Activated CD4-positive, CD25-positive, alpha-beta regulatory T cell treated with anti-CD3 and anti-CD28 coated beads, Interleukin-2, amount 50 U/mL, for 24 hours (primary cell): ENCODE data around the gene VPS9D1.
"Not testable (repeated sequence)": the region's sequence is repeated elsewhere in the genome, so short reads cannot be mapped to it uniquely, and the experiment has no call there.

ENCODE experiments used
- ATAC-seq, 2 donors: fragments of 150-1000 bp; cut with Tn5 transposase; one replicate each; pipeline ENCODE4 v1.10.0; 2021; ENCODE audit warnings: mild to moderate bottlenecking in 1 of 2, moderate library complexity in 1 of 2

VPS9D1 gene

DNA sequence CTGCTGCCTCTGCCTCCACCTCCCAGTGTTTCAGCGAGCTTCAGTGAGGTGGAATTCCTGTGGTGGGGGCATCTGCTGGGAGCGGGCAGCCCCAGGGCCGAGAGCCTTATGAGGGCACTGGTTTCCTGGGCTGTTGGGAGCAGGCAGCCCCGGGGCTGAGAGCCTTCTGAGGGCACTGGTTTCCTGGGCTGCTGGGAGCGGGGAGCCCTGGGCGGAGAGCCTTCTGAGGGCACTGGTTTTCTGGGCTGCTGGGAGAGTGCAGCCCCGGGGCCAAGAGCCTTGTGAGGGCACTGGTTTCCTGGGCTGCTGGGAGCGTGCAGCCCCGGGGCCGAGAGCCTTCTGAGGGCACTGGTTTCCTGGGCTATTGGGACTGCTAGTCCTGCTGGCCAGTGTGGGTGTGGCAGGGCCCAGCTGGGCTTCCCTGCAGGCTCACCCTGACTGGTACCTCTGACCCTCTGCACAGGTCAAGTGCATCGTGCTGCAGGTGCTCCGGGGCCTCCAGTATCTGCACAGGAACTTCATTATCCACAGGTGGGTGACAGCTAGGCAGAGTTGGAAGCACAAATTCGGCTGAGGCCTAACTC lies 28.6 kb downstream of the VPS9D1 start:
- no peak for ATAC-seq

DNA sequence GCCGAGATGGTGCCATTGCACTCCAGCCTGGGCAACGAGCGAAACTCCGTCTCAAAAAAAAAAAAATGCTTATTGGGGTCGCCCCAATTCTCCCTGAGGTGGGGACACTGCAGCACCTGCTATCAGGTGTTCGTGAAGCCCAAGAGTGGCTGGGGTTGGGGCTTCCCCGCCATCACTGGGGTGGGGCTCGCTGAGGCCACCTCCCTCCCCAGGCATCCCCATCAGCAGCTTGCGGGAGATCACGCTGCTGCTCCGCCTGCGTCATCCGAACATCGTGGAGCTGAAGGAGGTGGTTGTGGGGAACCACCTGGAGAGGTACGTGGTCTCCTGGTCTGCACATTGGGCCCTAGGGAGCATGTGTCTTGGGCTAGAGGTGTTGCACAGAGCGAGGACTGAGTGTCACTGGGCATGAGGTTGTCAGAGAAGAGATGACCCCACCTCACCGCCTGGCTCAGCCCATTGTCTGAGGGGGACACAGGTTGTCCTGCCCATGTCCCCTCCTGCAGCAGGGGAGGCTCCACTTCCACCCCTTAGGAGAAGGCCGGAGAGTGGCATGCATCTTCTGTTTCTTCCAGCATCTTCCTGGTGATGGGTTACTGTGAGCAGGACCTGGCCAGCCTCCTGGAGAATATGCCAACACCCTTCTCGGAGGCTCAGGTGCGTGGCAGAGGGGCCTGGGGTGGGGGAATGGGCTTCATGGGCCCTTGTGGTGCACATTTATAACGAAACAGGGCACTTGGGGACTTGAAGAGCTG lies 29.3 kb downstream of the VPS9D1 start:
- no peak for ATAC-seq

DNA sequence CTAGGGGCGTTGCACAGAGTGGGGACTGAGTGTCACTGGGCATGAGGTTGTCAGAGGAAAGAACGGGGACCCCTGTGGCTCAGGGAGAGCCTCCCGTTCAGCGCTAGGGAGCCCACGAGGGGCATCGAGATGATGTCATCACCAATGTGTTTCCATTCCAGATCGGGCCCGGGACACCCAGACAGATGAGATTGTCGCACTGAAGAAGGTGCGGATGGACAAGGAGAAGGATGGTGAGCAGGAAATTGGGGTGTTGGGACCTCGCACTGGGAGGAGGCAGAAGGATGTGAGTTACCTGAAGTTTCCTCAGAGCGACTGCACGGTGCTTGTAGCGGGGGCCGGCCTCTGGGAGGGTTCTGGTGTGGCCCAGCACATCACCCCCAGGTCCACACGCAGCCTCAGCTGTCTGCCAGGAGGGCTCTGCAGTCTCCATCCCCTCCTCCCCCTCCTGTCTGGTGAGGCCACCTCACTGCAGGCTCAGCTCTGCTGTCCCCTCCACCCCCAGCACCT lies 30.3 kb downstream of the VPS9D1 start:
- ATAC-seq, result no peak

DNA sequence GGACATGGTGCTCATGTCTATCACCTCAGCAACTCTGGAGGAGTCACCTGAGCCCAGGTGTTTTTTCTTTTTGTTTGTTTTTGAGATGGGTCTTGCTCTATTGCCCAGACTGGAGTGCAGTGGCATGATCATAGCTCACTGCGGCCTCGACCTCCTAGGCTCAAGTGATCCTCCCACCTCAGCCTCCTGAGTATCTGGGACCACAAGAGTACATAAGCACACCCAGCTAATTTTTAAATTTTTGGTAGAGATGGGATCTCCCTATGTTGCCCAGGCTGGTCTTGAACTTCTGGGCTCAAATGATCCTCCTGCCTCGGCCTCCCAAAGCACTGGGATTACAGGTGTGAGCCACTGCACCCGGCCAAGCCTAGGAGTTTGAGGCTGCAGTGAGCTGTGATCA lies 31.1 kb downstream of the VPS9D1 start:
- ATAC-seq, result not testable (repeated sequence)

DNA sequence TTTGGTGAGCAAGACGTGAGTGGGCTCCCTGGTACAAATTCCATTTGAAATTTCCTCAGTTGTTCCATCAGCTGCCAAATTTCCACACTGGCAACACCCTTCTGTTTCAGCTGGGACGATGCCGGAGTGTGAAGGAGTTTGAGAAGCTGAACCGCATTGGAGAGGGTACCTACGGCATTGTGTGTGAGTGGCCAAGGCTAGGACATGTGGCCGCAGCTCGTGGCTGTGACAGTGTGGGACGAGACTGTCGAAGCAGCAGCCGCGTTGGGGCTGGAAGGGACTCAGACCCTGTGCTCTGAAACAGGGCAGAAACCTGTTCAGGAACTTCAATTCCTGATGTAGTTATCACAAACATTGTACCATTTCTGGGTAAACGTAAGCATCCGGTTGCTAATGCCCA lies 31.6 kb downstream of the VPS9D1 start:
- ATAC-seq, result no peak

DNA sequence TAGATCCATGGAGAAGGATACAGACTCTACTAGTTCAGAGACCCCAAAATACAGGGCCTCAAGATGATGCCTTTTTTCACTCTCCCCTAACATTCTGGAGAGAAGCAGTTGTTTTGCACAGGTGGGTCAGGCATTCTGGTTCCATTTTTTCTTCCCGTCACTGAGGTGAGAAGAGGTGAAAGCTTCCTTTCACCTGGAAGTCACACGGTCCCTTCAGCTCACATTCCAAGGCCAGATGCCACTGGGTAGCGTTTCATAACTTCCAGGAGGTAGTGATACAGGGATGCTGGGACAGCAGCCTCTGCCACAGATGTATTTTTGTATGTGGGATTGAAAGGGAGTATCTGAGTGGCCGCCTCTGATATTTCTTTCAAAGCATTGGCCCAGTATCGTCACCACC lies 32.3 kb downstream of the VPS9D1 start:
- ATAC-seq, result no peak

DNA sequence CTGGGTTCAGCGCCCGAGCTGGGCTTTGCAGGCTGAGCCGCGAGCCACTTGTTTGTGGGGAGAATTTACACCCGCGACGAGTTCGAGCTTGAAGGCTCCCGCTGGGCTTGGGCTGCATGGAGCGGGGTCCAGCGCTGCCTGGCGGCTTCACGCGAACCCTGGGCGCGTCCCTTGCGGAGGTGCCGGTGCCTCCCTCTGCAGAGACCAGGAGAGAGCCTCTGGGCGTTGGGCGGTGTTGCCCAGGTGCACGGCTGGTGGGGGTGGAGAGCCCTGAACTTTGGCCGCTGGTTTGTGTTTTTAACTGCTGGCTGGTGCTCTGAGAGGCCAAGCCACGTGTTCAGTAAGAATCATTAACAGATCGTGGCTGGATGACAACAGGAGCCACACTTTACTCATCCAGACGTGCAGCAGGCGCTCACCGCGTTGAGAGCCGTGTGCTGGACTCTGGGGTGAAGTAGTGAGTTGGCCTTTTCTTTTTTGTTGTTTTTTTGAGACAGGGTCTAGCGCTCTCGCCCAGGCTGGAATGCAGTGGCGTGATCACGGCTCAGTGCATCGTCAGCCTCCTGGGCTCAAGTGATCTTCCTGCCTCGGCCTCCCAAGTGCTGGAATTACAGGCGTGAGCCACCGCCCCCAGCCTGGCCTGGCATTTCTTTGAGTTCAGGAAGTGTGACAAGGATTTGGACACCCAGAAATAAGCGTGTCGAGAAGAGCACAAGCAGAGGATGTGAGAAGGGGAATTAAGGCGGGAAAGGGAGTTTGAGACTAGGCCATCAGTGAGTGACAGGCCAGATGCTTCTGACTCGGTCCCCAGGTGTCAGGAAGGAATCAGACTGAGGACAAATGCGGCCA lies 33.4 kb downstream of the VPS9D1 start:
- peak; percentile 18 to 31 for ATAC-seq

DNA sequence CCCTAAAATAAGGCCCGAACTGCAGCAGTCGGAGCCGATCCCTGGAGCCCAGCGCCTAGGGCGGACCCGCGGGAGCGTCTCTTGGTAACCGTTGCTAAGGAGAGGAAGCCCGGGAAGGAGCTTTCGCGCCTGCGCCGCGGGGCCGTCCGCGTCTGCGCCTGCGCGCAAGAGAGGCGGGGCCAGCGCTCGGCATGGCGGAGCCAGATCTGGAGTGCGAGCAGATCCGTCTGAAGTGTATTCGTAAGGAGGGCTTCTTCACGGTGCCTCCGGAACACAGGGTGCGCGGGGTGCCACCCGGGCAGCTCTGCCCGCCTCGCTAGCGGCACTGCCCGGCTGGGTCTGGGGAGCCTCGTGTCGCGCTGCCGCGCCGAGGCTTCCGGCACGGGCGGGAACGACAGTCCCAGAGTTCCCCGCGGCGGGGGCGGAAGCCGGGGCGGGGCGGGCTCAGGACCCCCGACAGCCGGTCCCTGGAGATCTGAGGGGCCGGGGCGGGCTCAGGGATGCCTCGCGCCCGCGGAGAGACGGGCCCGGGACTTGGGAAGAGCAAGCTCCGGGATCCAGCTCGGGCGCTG lies 34.1 kb downstream of the VPS9D1 start, which contains the start of gene CDK10:
CDK10 (plus strand) TSS at position 170 of the 572 bp plus-strand sequence; CDS start at position 192, 22 bp downstream.
- peak; percentile 90 to 92 for ATAC-seq

DNA sequence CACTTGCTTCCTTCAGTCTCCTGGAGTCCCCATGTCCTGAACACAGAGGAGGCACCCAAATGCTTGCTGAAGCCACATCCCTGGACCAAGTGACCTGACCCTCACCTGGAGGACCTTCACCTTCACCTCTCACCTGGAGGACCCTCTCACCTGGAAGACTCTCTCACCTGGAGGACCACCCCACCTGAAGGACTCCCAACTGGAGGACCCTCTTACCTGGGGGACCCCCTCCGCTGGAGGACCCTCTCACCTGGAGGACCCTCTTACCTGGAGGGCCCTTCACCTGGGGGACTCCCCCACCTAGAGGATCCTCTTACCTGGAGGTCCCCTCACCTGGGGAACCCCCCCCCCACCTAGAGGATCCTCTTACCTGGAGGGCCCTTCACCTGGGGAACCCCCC lies 34.8 kb downstream of the VPS9D1 start:
- ATAC-seq, result no peak

DNA sequence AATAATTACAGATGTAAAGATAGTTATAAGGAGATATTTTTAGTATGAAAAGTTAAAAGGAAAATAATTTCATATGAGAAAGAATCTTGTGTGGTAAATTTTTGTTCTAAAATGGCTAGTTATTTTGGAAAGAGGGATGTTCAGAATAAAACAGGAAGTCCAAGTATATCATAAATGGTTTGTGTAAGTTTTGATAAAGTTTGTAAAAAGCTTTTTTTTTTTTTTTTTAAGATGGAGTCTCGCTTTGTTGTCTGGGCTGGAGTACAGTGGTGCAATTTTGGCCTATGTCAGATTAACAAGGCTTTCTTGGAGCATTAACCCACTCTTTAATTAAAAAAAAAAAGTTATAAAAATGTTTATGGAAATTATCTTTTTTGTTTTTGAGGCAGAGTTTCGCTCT lies 42.4 kb downstream of the VPS9D1 start:
- ATAC-seq, result no peak

DNA sequence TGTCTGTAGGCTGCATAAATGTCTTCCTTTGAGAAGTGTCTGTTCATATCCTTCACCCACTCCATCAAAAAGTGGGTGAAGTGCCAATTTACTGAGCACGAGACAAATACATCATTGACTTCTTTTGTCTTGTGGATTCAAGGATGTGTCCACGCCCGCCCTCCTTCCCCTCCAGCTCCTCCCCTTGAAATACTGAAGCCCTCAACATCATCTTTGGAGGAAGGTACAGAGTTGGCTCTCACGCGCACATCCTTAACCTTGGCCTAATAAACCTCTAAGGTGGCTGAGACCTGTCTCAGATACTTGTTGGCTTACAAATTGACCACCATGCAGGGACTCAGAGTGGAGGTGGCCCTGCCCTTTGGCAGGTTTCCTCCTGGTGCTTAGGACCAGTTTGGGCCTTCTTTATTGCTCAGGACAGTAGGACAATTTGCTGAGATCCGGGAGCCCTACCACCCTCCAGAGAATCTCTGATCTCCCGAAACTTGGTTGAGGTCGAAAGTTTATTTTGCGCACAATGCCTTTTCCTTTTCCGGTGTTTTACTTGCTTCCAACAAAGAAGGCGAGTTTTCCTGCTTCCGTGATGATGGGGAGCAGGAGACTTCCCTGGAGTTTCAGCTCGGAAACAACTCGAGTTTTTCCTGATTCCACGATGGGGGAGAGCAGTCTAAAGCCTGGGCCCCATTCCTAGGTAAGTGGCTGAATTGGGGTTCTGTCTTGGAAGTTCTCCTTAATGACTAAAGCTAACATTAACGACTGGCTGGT lies 48.3 kb downstream of the VPS9D1 start:
- ATAC-seq, result no peak

DNA sequence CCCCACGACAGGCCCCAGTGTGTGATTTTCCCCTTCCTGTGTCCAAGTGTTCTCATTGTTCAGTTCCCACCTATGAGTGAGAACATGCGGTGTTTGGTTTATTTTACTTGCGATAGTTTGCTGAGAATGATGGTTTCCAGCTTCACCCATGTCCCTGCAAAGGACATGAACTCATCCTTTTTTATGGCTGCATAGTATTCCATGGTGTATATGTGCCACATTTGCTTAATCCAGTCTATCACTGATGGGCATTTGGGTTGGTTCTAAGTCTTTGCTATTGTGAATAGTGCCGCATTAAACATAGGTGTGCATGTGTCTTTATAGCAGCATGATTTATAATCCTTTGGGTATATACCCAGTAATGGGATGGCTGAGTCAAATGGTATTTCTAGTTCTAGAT lies 49.1 kb downstream of the VPS9D1 start:
- not testable (repeated sequence) for ATAC-seq

DNA sequence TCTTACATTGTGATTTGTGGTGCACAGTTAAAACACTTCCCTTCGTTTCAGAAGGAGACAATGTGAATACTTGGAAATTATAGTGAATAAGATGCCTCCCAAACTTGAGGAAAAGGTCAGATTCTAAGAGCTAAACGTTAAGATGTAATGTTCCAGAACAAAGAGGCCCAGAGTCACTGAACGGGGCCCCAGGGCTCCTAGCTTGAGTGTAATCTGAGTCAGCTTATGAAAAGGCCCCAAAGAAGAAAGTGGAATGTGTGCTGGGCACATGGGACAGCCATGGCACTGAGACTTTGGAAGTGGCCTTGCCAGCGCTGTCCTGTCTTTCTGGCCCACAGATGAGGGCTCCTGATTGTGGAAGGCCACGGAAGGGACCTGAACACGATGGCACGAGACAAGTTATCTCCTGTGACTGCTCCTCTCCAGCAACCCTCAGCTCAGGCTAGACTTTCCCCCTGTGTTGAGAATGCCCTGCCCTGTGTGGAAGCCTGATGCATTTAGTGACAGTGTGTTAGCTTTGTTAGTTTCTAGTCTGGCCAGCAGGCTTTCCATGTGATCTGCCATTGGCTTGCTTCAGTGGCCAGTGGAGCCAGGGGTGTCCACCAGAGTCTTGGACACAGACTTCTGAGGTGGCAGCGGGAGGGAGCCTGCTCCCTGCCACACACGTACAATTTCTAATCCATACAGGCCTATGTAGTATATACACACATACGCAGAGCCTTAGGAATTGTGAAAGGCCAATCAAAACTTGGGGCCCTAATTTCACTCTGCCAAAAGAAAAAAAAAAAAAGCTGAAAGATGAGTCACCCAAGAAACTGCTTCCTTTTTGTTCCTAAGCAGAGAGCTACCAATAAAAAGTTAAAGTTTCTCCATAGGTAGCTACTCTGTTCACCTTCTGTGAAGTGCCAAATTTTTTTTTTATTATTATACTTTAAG lies 49.9 kb downstream of the VPS9D1 start:
- no peak for ATAC-seq

DNA sequence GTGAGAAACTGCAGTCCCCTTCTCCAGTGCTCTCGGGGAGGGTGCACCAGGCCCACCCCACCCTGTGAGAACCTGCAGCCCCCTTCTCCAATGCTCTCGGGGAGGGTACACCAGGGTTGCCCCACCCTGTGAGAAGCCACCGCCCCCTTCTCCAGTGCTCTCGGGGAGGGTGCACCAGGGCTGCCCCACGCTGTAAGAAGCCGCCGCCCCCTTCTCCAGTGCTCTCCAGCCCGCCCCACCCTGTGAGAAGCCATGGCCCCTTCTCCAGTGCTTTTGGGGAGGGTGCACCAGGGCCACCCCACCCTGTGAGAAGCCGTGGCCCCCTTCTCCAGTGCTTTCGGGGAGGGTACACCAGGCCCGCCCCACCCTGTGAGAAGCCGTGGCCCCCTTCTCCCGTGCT lies 50.9 kb downstream of the VPS9D1 start:
- no peak for ATAC-seq

DNA sequence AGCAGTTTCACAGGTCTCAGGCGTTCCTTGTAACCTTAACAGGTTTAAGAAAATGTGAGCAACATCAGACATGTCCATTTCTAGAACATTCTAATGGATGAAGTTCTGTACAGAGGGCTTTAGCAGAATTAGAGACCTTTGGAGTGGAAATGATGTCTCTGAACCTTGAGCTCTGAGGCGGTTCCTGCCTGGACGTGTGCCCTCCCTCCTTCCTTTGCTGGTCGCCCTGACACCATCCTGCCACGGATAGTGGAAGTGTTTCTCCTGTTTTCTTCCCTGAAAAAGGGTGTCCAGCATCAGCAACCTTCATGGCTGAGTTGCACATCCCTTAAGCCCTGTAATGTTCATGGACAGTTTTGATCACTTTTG lies 51.9 kb downstream of the VPS9D1 start:
- ATAC-seq, result no peak

DNA sequence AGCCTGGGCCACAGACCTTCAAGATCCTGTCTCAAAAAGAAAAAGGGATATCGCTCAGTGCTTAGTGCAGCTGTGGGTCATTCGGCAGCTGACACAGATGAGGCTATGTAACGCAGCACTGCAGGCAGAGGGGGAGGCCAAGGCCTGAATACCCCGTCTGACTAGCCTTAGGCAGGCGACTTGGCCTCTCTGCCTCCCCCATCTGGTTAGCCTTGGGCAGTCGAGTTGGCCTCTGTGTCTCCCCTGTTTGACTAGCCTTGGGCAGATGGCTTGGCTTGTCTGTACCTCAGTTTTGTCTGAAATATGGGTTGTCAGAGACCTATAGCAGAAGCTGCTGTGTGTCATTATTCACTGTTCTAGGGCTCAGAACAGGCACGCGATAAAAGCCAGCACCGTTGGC lies 53.1 kb downstream of the VPS9D1 start:
- ATAC-seq, result no peak

DNA sequence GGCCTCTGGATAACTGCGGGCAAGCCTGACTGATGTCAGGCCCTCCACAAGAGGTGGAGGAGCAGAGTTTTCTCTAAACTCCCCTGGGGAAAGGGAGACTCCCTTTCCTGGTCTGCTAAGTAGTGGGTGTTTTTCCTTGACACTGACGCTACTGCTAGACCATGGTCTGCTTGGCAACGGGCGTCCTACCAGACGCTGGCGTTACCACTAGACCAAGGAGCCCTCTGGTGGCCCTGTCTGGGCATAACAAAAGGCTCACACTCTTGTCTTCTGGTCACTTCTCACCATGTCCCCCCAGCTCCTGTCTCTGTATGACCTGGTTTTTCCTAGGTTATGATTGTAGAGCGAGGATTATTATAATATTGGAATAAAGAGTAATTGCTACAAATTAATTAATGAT lies 53.7 kb downstream of the VPS9D1 start:
- ATAC-seq, result not testable (repeated sequence)

DNA sequence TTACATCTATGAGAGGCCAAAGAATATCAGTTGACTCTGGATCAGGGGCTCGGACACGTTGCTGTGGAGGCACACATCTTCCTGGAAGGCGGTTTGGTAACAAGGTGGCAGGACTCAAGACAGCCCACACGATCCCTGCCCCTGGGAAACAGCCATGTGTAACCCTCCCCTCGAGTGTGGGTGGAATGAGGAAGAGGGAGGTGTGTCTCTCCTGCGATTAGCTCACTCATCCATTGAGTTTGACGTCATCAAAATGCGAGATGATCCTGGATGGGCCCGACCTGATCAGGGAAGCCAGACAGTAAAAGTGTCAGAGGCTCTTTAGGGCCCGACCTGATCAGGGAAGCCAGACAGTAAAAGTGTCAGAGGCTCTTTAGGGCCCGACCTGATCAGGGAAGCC lies 56.5 kb downstream of the VPS9D1 start:
- not testable (repeated sequence) for ATAC-seq

DNA sequence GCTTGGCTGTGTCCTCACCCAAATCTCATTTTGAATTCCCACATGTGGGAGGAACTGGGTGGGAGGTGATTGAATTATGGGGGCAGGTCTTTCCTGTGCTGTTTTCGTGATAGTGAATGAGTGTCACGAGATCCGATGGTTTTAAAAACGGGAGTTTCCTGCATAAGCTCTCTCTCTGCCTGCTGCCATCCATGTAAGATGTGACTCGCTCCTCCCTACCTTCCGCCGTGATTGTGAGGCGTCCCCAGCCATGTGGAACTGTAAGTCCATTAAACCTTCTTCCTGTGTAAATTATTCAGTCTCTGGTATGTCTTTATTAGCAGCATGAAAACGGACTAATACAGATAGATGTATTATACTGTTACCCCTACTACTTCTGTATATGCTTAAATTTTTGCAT lies 59.5 kb downstream of the VPS9D1 start:
- no peak for ATAC-seq

DNA sequence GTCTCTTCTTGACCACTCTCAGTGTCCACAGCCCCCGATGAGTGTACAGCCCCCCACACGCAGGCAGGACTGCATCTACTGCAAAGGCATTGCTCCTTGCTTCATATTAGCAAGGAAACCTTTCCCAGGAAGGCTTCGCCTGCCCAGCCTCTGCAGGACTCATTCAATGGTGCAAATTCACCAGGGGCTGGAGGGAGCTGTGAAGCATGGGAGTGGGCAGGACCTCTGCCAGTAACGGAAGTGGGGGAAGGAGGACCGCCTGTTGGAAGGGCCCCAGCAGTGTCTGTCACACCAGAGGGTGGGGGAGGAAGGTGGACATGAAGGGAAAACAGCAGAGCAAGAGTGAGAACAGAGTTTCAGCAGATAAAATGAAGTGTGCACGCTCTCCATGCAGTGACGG lies 60.6 kb downstream of the VPS9D1 start:
- no peak for ATAC-seq

DNA sequence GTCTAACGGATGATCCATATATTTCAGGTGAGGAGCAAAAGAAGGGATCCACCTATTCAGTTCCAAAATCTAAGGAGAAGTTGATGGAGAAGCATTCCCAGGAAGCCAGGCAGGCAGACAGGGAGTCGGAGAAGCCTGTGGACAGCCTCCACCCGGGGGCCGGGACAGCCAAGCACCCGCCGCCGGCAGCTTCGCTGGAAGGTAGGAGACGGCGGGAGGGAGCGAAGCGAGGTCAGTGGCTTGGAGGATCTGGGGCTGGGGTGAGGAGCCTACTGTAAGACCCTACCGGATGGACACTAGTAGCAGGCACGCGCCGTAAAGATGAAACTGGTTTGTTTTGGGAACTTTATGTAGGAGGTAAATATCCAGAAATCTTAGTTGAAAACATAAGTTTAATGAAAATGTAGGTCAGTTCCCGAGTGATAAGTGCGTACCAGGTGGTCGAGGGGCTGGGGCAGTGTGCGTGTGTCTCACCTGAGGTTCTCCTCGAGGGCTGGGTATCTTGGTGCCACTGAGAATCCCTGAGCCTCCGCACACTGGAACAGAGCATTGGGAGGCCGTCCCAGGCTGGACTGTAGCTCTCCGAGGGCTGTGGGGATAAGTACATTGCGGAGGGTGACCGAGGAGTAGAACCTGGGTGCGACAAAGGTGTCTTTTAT lies 62.3 kb downstream of the VPS9D1 start:
- ATAC-seq, result no peak
